Suppressor macrophage treated with lipopolysaccharide for 1 hour (primary cell): Measurements from ENCODE around the gene C2CD4D.

Experiments used
- DNase-seq, 3 donors: peaks; one replicate each; pipeline ENCODE4 v3.0.0-alpha.2; 2020 to 2022

C2CD4D gene

GRCh38 chr1:151833172-151833900 lies 6.3 kb downstream of the C2CD4D start:
- DNase-seq, result no peak

GRCh38 chr1:151832318-151832980 lies 7.2 kb downstream of the C2CD4D start:
- no peak for DNase-seq

GRCh38 chr1:151831605-151832004 lies 8.0 kb downstream of the C2CD4D start, which contains the start of gene RORC:
Gene RORC, minus strand, starts transcription at chr1:151831802. Its CDS starts 38 bp downstream, at chr1:151831764.
- no peak for DNase-seq

- no peak for DNase-seq
Measured at GRCh38 chr1:151831256-151831591, 8.4 kb downstream of the C2CD4D start.

GRCh38 chr1:151830055-151830454 lies 9.6 kb downstream of the C2CD4D start:
- no peak for DNase-seq

GRCh38 chr1:151829352-151830046 lies 10.1 kb downstream of the C2CD4D start:
- no peak for DNase-seq

- DNase-seq, result peak; percentile 53 to 67 (median 58)
Measured at GRCh38 chr1:151828921-151829320, 10.7 kb downstream of the C2CD4D start.

GRCh38 chr1:151827853-151828252 lies 11.8 kb downstream of the C2CD4D start:
- peak in 1 of 3 donors; percentile 36 for DNase-seq

- no peak for DNase-seq
Measured at GRCh38 chr1:151825751-151826660, 13.6 kb downstream of the C2CD4D start.

GRCh38 chr1:151825204-151825603 lies 14.4 kb downstream of the C2CD4D start:
- no peak for DNase-seq

GRCh38 chr1:151823175-151823574 lies 16.4 kb downstream of the C2CD4D start:
- no peak for DNase-seq

GRCh38 chr1:151822404-151822803 lies 17.2 kb downstream of the C2CD4D start:
- DNase-seq, result peak; percentile 79 to 86 (median 82)

GRCh38 chr1:151820940-151821339 lies 18.7 kb downstream of the C2CD4D start:
- DNase-seq, result no peak

- DNase-seq, result peak in 1 of 3 donors; percentile 49
Measured at GRCh38 chr1:151819976-151820623, 19.5 kb downstream of the C2CD4D start.

GRCh38 chr1:151819227-151819835 lies 20.3 kb downstream of the C2CD4D start:
- DNase-seq, result no peak

GRCh38 chr1:151817353-151817730 lies 22.3 kb downstream of the C2CD4D start:
- DNase-seq, result peak; percentile 40 to 58 (median 50)

- no peak for DNase-seq
Measured at GRCh38 chr1:151816548-151817352, 22.9 kb downstream of the C2CD4D start.

GRCh38 chr1:151815716-151816327 lies 23.8 kb downstream of the C2CD4D start:
- DNase-seq, result no peak

GRCh38 chr1:151814971-151815545 lies 24.6 kb downstream of the C2CD4D start:
- no peak for DNase-seq

- DNase-seq, result no peak
Measured at GRCh38 chr1:151814426-151814825, 25.2 kb downstream of the C2CD4D start.
